Cardiac muscle cell (in vitro differentiated cells and primary cell): Measurements from ENCODE around the gene EPB41L4B. TPM values are rescaled to one million over a fixed set of nuclear protein-coding genes. Genes with fewer than 3 reads are reported as not detected.
"Not testable (repeated sequence)": the region's sequence is repeated elsewhere in the genome, so short reads cannot be mapped to it uniquely, and the experiment has no call there.

Source experiments
- DNase-seq, 2 donors: peaks; one replicate each; pipeline versions ENCODE4 v3.0.0 to v3.0.0-alpha.2; 2010 to 2017; ENCODE audit warnings: low read depth in 1 of 2, low spot score in 1 of 2
- H3K27ac ChIP-seq: fragments of 200-600 bp; sonication (generic); 2 replicates; pipeline ENCODE4 v1.5.1; 2016
- H3K27me3 ChIP-seq: fragments of 200-600 bp; sonication (generic); 2 replicates; pipeline ENCODE4 v1.6.0; 2016; ENCODE audit warnings: control low read depth
- H3K36me3 ChIP-seq: fragments of 200-600 bp; sonication (generic); 2 replicates; pipeline ENCODE4 v1.5.1; 2016; ENCODE audit warnings: control low read depth
- H3K4me1 ChIP-seq: fragments of 200-600 bp; sonication (generic); 2 replicates; pipeline ENCODE4 v1.8.1; 2017; ENCODE audit warnings: low read depth, mild to moderate bottlenecking, mixed run types
- H3K4me3 ChIP-seq: fragments of 200-600 bp; sonication (generic); 2 replicates; pipeline ENCODE4 v1.5.1; 2016; ENCODE audit warnings: mild to moderate bottlenecking
- H3K9me3 ChIP-seq: fragments of 200-600 bp; sonication (generic); 2 replicates; pipeline ENCODE4 v1.5.1; 2017; ENCODE audit warnings: low read depth, mild to moderate bottlenecking, control low read depth
- polyA plus RNA-seq: library from polyadenylated mRNA; unstranded; fragments of >200 nt; fragmentation: Nextera tagmentation; extraction: Ambion mirVana; gene quantifications from 2 replicates; pipeline ENCODE4 v1.2.1, GENCODE V29; 2016
- total RNA-seq: library from RNA; depleted of rRNA; stranded (reverse); fragments of >200 nt; gene quantifications from 2 replicates; pipeline ENCODE4 v1.2.3, GENCODE V29; 2016
- TF ChIP-seq, protein P1 (sequence below): IDR thresholded peaks from 2 replicates; pipeline ENCODE4 v1.5.1; 2012; ENCODE audit warnings: low read depth, mild to moderate bottlenecking, low read length

EPB41L4B gene
- total and polyA plus RNA-seq, 2 experiments from 2014 or later: 2.0 to 2.1 TPM

DNA sequence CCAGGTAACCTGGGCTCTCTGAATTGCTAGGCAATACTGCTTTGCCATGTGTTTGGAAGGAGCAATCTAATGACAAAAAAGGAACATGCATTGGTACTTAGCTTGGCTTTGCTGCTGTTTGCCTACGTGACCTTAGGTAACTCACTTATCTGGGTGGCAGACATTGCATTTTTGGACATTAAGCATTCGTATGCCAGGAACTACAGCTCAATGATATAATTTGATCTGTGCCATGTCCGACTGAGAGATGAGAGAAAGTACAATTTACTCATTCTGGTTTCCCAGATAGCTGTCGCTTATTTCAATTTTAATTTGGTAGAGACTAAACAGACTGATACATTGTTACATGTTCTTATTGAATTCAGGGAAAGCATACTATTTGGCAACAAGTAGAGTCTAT, 90.6 kb downstream of the EPB41L4B start:
- H3K4me3 ChIP-seq: no peak overlapping the region
- no peaks in the 10 kb centered on the region for H3K36me3 ChIP-seq
- DNase-seq: no peak
- peaks cover 6% of the 10 kb centered on the region for H3K27me3 ChIP-seq
- no peak overlapping the region for H3K27ac ChIP-seq
- no peaks in the 10 kb centered on the region for H3K9me3 ChIP-seq
- TF ChIP-seq, protein P1, sequence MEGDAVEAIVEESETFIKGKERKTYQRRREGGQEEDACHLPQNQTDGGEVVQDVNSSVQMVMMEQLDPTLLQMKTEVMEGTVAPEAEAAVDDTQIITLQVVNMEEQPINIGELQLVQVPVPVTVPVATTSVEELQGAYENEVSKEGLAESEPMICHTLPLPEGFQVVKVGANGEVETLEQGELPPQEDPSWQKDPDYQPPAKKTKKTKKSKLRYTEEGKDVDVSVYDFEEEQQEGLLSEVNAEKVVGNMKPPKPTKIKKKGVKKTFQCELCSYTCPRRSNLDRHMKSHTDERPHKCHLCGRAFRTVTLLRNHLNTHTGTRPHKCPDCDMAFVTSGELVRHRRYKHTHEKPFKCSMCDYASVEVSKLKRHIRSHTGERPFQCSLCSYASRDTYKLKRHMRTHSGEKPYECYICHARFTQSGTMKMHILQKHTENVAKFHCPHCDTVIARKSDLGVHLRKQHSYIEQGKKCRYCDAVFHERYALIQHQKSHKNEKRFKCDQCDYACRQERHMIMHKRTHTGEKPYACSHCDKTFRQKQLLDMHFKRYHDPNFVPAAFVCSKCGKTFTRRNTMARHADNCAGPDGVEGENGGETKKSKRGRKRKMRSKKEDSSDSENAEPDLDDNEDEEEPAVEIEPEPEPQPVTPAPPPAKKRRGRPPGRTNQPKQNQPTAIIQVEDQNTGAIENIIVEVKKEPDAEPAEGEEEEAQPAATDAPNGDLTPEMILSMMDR: no peak
- no peaks in the 10 kb centered on the region for H3K4me1 ChIP-seq

DNA sequence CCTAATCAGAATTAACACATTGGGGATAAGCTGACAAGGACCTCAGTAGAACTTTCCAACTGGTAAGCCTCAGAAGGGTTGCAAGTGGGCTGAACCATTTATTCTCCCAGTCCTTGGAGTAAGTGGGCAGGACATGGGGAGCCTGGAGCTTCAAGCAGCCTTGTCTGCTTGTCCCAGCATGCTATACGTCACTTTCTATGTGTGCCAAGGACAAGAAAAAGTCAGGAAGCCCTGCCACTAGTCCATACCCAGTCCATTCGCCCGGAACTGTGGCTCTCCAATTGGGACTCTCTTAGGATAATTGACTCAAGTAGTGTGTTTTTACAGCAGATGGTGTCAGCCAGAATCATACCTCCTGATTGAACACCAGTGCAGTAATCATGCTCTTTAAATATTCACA, 91.2 kb downstream of the EPB41L4B start:
- TF ChIP-seq, protein P1: no peak

DNA sequence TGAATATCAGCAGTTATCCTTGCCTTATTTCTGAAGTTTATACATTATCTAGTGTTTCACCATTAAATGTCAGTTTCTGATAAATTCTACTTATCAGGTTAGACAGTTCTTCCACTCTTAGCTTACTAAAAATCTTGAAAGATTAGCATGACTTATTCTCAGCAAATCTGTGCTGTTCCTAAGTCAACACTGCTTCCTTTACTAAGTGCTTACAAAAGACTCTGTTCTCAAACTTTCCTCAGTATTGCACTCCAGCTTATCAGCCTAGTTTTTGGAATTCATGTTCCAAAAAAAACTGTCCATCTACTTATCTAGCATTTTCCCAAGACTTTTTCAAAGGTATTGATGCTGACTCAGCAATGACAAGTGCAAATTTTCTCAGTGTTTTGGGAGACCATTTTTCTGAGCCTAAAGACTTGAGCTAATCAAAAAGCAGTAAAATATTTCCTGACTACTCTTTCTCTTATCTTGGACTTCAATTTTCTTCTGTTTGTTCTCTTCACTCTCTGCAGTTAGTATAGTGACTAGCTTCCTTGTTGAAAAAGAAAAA, 92.7 kb downstream of the EPB41L4B start:
- no peak overlapping the region for H3K4me3 ChIP-seq
- no peak for DNase-seq

More for the DNA sequence above, 91.2 kb downstream of the EPB41L4B start:
- H3K4me3 ChIP-seq: no peak overlapping the region
- H3K36me3 ChIP-seq: no peaks in the 10 kb centered on the region
- H3K4me1 ChIP-seq: no peaks in the 10 kb centered on the region
- DNase-seq: no peak
- peaks cover 6% of the 10 kb centered on the region for H3K27me3 ChIP-seq
- H3K27ac ChIP-seq: no peak overlapping the region
- H3K9me3 ChIP-seq: no peaks in the 10 kb centered on the region

DNA sequence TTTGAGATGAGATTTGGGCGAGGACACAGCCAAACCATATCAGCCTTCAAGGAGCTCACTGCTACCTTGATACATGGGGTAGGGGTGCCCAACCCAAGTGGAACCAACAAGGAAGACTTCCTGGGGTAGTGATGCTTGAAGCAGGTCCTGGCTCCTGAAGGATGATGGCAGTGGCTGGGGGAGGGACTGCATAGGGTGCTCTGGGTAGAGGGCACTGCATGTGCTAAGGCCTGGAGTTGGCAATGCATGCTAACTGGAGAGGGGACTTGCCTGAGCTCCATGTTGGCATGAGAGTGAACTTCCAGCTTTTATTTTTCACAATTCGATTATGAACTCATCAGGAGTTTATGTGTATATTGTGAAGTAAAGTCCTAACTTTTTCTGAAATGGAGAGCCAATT, 95.2 kb downstream of the EPB41L4B start:
- no peak for DNase-seq
- Histone ChIP-seq H3K36me3 (no peaks in the 10 kb centered on the region), H3K27me3 (peaks cover 6% of the 10 kb centered on the region), H3K27ac (no peak overlapping the region), H3K4me1 (no peaks in the 10 kb centered on the region), H3K4me3 (no peak overlapping the region), H3K9me3 (no peaks in the 10 kb centered on the region)
- TF ChIP-seq, protein P1: no peak

More for the DNA sequence above, 92.7 kb downstream of the EPB41L4B start:
- Histone ChIP-seq H3K9me3 (no peaks in the 10 kb centered on the region), H3K27ac (no peak overlapping the region), H3K27me3 (peaks cover 6% of the 10 kb centered on the region), H3K36me3 (no peaks in the 10 kb centered on the region), H3K4me1 (no peaks in the 10 kb centered on the region)
- TF ChIP-seq, protein P1: no peak

DNA sequence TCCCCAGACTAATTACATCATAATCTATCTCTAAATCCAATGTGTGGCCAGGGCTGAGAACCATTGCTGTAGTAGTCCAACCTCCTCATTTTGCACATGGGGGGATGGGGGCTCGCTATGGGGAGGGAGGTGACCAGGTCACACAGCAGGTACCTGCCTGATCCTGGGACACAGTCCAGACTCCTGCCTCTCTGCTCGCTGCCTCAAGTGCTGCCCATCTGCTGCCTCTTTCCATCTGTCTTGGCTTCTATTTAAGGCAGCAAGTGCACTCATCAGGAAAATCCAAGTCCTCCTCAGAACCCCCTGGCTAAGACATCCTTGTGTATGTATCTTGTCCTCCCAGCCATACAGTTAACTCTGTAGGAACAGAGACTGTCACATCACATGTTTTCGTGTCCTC, 96.1 kb downstream of the EPB41L4B start:
- Histone ChIP-seq H3K9me3 (no peaks in the 10 kb centered on the region), H3K4me1 (no peaks in the 10 kb centered on the region), H3K27me3 (peaks cover 6% of the 10 kb centered on the region), H3K4me3 (no peak overlapping the region), H3K27ac (no peak overlapping the region), H3K36me3 (no peaks in the 10 kb centered on the region)
- TF ChIP-seq, protein P1: no peak
- no peak for DNase-seq

DNA sequence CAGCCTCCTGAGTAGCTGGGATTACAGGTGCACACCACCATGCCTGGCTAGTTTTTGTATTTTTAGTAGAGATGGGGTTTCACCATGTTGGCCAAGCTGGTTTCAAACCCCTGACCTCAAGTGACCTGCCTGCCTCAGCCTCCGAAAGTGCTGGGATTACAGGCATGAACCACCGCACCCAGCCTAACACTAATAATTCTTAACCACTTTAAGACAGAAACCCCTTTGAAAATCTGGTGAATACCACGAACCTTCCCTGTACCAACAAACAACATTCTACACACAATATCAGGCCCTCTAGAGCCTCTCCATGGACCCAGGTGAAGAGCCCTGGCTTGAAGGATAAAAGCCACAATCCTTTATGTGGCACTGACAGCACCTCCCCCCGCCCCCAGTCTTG, 102.6 kb downstream of the EPB41L4B start:
- not testable (repeated sequence) for H3K4me1 ChIP-seq, H3K9me3 ChIP-seq, DNase-seq, H3K4me3 ChIP-seq, H3K27ac ChIP-seq, H3K36me3 ChIP-seq, H3K27me3 ChIP-seq
